Activated CD8-positive, alpha-beta memory T cell treated with anti-CD3 and anti-CD28 coated beads, Interleukin-2, amount 50 U/mL, for 1 hour (primary cell): ENCODE measurements around the gene PDLIM1.
"Not testable (repeated sequence)": the region's sequence is repeated elsewhere in the genome, so short reads cannot be mapped to it uniquely, and the experiment has no call there.

Source experiments
- DNase-seq: peaks from one replicate; pipeline ENCODE4 v3.0.0-alpha.2; 2020; ENCODE audit errors: extremely low read depth

The PDLIM1 gene

DNA sequence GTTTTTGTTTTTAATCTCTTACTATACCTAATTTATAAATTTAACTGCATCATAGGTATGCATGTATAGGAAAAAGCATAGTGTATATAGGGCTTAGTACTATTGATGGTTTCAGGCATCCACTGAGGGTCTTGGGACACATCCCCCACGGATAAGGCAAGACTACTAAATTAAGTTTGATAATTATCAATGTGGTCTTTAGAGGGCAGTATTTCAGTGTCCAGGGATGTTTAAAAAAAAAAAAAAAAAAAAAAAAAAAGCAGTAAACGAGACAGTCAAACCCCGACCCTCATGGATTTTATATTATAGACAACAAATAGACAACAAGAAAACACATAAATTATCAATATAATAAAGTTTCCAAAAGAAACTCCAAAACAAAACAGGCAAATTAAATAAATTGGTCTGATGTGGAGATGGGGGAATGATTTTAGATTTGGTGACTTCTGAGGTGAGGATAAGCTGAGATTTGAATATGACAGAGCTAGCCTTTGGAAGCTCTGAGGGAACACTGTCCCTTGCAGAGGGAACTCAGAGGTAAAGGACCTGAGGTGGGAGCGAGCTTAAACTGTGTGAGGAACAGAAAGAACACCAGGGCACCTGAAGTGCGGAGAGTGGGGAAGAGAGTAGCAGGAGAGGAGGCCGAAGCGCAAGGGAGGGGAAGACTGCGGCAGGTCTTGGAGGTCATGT lies 82.0 kb downstream of the PDLIM1 start:
- no peak for DNase-seq

DNA sequence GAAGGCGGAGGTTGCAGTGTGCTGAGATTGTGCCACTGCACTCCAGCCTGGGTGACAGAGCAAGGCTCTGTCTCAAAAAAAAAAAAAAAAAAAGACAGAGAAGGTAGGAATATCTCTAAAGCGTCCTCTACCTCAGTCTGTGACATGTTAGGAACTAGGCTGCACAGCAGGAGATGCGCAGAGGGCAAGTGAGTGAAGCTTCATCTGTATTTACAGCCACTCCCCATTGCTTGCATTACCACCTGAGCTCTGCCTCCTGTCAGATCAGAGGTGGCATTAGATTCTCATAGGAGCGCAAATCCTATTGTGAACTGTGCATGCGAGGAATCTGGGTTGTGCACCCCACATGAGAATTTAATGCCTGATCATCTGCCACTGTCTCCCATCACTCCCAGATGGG lies 87.9 kb downstream of the PDLIM1 start:
- DNase-seq, result not testable (repeated sequence)

DNA sequence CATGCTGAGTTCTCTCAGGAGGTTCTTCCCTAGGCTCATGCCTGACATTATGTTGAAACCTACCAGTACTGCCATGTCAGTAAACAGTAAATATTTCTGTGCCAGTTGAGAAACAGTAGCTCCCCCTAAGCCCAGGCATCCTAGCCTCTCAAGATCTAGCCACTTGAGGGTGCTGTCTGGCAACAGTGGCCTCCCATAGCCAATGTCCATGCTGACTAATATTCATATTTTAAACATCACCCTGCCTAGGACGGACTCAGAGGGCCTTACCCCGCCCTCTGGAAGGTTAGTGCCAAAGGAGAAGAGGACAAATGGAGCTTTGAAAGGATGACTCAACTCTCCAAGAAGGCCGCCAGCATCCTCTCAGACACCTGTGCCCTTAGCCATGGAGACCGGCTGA lies 89.1 kb downstream of the PDLIM1 start:
- no peak for DNase-seq

- DNase-seq, result no peak
Observed at GRCh38 chr10:95196046-95196445, 94.8 kb downstream of the PDLIM1 start.

DNA sequence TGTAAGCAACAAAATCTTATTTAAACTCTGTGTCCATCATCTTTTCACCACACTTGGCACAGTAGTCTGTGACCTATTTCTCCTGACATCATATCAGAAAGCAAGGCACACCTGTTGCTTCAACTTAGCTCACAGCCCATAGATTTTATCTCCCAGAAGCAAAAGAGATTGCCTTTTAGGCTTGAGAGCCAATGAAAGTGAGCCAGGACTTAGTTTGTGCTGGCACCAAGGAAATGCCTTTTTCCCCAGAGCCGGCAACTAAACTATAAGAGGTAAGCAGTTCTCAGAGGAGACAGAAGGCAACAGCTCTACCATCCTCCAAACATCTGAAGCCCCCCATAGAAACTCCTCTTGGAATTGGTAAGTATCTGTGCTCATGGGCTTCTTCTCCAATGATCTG lies 96.9 kb downstream of the PDLIM1 start, which contains the start of gene ACSM6:
Gene ACSM6 (plus strand): TSS at position 295 of the 400 bp plus-strand sequence. CDS start 248 bp downstream, outside the sequence.
- DNase-seq, result no peak

DNA sequence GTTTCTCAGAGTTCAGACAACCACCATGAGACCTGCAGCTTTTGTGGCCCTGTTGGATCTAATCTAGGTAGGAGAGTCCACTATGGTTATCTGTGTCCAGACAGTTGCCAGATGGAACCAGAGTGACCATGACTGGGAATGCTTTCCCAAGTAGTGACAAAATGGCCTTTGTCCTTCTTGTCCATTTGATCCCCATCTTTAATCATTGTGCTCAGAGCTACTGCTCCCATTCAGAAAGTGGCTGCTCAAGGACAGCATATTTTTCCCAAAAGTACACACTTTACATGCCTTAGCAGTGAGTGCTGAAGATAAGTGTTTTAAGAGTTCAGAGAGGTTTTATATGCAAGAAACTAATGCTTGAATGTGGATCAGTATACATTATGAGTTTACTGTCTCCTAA lies 102.2 kb downstream of the PDLIM1 start:
- DNase-seq, result no peak

DNA sequence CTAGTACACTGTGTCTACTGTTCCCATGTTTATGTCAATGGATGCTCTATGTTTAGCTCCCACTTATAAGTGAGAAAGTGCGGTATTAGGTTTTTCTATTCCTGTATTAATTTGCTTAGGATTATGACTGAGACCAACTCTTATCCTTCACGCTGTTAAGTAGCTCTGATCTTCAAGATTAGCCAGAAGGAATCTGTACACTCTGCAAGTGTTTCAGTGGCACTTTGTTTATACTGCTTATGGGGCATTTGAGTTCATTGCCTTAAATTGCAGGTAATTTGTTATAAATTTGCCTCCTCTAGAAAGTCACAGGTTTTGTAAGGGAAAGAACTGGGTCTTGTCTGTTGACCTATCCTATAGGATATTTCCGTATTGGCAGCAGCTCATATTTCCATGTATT lies 103.2 kb downstream of the PDLIM1 start:
- DNase-seq, result no peak
